Activated CD8-positive, alpha-beta memory T cell treated with anti-CD3 and anti-CD28 coated beads, Interleukin-2, amount 50 U/mL, for 1 hour (primary cell): ENCODE results near the gene HOXB8.

Source experiments
- DNase-seq: peaks from one replicate; pipeline ENCODE4 v3.0.0-alpha.2; 2020; ENCODE audit errors: extremely low read depth

The HOXB8 gene

DNA sequence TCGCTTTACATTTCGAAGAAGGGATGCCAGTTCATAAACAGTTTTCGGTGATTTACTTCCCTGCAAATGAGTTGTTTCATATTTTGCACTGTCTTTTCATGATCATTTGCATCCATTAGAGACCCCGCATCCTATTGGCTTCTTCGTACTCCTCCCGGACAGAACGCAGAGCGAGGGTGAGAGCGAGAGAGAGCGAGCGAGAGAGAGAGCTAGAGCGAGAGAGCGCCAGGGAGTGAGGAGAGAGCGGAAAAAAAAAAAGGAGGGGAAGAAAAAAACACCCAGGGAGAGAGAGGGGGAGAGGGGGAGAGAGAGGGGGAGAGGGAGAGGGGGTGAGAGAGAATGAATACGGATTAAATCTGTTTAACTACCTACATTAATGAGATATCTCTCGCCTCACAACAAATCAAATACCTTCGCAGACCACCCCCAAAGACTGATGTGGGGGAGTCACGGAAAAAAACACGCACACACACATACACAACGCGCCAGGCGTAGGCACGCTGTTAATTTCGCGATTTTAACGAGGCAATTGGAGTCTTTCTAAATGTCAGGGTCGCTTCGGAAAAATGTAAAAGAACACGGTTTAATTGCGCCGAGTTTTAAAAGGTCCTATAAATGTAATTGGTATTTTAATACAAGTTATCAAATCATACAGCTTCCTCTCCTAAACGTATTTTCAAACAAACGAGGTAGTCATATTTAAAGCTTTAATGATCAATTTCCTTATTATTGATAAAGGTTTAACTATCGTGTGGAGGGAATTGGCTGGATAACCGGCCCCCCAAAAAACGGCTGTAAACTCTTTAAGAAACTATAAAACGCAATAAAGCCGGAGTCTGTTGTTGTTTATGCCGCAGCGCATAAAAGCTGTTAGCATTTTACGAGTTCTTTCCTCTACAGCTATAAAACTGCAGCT, at the start of gene HOXB8:
HOXB8 (minus strand) TSS at position 246 of the 916 bp plus-strand sequence. CDS start 588 bp downstream, outside the sequence.
- DNase-seq: no peak

DNA sequence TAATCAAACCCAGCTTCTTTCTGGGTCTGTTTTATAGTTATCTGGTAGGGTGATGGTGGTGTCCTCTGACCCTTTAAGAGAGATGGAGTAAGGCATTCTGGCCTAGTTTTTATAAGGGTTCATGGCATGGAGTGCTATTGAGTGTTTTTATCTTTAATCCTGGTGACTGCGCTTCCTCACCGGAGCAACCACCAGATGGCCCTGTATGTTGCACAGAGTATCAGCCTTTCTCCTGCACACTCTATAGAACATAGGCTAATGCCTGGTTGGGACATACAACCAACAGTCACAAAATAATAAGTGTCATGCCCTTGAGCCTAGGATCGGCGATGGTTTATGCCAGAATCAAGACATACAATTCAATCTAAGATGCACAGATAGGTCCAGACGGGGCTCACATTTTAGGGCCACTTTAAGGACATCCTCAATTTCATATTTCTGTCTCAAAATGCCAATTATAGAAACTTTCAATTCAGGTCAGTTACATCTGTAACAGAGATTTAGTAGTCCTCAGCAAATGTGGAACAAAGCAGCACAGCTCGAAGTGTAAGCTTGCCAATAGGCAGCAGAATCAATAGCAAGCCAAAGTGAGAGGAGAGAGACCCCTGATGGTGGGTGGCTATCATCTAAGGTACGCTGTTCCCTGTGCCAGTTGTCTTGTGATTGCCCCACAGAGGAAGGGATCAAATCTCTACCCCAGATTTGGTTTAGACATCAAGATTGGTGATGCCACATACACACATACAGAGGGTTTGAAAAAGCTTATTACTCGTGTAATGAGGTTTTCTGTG, 48.2 kb upstream of the HOXB8 start:
- no peak for DNase-seq

DNA sequence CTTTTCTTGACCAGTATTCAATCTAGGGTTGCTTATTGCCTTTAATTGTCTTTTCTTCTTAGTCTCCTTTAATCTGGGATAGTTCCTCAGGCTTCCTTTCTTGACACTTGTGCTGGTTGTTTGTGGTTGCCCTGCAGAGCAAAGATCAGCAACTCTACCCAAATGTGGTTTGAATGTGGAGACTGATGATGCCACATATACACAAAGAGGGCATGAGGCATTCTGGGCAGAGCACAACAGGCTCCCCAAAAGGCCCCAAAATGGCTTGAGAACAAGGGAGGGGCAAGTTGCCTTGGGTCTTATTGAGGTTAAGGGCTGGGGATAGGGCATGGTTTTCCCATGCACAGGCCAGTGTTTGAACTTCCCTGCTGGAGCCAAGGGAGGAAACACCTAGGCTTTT, 40.8 kb upstream of the HOXB8 start:
- DNase-seq: no peak

DNA sequence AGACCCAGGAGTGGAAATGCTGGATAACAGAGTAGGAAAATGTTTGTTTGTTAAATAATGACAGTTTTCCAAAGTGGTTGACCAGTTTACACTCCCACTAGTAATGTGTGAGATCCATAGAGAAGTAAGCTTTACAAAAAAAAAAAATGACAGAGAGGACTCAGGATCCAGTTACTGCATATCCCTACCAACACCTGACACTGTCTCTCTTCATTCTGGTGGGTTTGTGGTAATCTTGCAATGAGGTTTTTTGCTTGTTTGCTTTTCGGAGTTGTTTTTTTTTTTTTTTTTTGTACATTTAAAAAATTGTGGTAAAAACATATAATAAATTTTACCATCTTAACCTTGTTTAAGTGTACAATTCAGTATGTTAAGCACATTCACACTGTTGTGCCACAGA, 34.6 kb upstream of the HOXB8 start:
- DNase-seq: no peak

DNA sequence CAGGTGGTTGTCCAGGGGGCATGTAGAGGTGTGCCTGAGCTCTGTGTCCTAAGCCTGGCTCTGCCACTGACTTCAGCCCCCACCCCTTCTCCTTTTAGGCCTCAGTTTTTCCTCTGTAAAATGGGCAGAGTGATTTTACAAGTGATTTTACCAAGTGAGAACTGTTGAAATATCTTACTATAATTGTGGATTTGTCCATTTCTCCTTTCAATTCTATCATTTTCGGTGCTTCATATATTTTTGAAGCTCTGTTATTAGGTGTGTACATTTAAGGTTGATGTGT, 32.8 kb upstream of the HOXB8 start:
- DNase-seq: no peak

DNA sequence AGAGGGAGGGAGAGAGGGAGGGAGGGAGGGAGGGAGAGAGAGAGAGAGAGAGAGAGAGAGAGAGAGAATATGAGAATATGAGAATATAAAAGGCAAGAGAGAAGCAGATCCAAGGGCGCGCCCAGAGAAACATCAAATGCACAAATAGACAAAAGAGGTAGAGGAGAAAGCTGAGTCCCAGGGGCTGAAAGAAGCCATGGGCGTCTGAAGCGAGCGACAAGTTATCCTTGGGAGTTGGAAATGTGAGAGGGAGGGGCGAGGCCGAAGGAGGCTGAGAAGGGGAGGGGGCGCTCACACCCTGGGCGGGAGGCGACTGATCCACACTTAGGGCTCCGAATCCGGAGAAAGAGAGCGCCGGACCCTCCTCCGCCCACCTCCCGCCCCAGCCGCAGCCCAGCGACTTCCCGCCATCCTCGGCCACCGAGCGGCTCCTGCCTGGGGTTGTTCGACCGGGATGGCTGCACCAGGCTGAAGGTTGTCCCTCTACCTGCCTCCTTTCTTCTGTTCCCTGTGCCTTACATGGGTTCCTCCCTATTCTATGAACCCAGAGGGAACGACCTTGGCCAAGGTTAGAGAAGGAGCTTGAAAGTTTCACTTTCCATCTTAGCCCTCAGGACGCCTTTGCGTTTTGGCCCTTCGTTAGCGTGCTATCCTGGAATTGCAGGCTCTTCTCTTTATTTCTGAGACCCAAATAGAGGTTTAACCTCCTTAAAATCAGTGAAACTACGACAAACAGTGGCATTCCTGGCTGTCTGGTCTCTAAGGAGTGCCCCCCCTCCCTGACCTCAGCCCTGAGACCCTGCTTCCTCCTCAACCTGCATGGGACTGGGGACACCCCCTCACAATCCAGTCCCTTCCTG, 32.2 kb upstream of the HOXB8 start:
- DNase-seq: no peak

DNA sequence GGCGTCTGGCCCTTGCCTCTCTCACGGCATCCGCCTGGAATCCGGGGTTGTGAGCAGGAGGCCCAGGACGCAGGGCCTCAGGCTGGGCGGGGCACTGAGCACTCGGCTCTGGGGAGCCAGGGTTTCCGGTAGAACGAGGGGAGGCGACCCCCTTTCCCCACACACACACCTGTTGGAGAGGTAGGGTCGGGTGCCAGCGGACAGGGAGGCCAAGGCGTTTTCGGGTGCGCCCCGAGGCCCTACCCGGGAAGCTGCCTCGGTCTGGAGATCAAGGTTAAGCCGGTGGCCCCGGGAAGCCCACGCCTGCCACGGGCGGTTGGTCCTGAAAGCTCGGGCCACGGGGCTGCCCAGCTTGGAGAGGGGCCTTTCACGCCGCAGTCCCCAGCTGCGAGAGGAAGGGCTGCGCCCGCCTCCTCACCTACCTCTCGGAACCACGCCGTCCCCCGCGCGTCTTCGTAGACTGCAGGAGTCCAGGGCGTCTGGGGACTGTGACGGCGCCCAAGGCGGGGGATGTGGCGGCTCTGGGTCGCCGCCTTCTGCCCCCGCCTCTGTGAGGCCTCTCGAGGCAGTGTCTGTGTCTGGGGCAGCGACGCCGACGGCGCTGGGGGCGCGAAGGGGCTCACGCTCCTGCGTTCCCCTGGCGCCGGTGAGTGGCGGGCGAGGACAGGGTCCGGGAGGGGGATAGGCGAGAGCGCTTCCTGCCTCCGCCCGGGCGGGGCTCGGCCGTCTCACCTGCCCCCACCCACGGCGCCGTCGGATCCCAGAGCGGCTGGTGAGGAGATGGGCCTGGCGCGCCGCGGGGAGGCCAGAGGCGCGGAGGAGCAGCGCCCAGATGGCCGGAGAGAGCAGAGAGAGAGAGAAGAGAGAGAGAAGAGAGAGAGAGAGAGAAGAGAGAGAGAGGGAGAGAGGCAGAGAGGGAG, 31.4 kb upstream of the HOXB8 start:
- no peak for DNase-seq

DNA sequence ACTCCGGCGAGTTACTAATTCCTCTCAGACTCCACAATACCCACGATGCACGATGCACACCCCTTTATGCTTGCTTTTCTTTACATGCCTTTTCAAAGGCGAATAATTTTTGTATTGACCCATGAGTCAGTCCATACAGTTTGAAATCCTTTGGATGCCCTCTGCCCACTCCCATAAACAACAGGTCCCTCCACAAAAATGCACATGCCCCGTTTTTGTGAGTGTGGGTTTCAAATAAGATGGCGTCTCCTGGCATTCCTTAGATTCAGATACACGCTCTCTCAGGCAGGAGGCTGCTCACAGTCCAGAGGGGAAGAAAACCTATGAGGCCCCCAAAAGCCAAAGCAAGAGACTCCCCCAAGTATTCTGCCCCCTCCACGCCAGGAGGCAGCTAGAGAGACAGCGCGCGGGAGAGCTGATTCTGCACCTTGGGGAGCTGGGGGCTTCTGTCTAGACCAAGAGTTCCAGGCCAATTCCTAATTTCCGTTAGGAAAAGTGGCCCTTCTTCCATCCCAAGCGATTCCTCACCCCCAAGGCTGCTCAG, 30.6 kb upstream of the HOXB8 start:
- DNase-seq: no peak

DNA sequence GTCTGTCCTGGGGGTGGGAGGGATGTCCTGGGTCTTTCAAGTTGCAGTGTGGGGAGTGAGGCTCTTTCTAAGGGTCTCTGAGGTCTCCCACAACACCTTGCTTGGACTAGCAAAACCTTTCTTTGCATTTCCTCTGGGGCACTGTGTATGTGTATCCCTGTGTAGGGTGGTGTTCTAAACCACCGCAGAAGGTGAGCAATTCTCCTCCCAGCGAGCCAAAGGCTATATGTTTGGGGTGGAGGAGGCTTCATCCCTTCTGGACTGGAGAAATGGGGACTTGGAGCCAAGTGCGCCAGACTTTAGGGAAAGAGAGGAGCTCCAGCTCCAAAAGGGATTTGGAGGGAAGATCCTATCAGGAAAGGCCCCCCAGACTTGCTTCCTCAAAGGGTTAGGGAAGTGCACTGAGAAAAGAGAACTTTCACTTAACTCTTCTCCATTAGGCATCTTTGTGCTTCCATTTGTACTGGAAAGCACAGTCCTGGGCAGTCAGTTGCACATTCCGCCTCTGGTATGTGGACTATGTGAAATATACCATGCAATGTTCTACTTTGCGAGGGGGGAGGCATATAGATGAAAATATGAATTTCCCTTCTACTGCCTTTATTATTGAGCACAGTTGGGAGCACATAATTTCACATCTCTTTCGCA, 29.9 kb upstream of the HOXB8 start:
- DNase-seq: no peak

DNA sequence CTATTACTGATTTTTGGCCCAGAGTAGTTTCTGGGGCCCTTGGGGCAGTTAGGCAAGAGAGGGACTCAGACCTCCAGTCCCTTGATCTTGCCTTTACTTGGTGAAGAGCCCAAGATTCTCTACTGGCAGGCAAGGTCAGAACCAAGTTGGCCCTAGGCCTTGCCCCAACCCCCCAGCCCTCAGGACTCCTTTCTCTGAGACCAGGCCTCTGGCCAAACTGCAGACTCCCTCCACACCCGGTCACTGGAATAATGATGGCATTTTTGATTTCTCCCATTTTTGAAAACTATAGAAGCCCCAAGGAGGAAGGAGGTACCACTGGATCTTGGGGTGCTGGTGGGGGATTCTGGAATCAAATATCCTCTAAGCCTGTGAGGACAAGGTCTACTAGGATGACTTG, 29.1 kb upstream of the HOXB8 start:
- DNase-seq: no peak

DNA sequence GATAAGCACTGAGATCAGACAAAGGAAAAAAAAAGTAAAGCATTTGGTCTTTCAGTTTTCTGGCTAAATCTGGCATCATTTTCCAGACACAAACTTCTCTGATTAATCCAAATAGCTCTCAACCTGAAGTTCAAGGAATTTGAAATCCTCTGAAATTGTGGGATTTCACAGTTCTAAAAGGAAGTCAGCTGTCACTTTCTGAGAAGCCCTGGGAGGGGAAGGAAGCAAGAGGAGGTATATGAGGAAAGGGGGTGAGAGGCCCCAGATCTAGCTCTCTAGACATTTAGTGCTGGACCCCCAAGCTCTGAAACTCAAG, 28.6 kb upstream of the HOXB8 start:
- DNase-seq: no peak

DNA sequence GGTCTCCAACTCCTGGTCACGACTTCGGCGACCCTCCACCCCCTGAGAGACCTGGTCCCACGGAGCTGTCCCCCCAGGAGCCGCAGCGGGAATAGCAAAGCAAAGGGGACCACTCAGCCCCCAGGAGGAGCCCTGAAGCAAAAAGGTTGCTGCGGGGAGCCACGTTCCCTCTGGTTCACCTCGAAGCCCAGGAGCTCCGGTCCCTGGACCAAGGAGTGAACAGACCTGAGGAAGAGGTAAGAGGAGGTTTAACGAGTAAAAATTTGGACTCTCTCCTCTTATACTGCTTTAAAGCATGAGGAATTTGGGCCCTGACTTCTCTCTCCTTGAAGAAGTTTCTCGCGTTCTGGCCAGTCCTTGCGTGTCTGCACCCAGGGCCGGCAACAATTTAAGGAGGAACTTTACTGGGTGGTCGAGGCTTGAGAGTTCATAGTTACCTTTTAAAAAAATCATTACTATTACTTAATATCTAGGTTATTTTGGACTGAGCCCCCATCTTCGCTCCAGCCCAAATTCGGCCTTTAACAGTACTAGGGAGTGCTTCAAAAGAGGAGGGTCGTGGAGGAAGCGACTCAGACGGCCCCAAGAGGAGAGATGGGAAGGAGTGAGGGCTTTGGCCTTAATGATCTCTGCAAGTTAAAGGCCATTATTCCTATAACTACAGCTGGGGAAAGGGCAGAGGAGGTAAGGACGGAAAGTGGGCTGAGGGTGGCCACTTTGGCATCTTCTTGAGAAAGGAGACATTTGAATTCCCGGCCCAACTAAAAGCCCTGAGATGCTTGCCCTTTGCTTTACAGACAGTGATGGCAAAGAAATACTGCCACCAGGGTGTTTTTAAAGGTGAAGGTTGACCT, 28.0 kb upstream of the HOXB8 start:
- DNase-seq: no peak

DNA sequence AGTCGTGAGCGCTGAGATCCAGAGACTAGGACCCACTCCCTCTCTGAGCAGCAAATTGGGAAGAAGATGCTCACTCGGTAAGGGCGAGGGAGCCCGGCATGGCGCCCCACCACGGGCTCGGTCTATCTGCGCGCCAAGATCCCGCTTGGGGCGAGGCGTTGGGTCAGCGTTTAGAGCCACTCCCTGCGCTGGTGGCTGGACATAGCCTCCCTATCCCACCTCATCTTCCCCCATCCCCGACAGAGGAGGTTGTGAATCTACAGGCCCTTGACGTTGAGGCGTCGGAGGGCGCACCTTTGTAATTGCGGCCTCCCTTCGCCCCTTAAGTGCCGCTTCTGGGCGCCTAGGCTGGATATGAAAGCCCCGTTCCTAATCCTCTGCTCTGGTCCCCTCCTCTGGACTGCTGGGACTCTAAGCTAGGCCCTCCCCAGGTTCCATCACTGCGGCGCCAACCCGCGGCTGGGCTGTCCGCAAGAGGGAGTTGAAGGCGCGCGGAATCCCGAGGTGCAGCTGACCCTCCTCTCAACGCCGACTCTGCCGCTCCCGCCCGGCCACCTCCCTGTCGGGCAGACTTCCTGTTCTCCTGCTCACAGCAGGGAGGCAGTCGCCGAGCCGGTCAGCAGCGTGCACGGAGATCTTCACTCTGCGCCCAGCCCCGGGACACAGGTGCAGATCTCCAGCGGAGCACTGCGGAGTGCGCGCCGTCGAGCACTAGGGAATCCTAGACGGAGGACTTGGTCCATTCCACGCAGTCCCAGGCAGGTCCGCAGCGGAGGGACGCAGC, 27.2 kb upstream of the HOXB8 start:
- no peak for DNase-seq

DNA sequence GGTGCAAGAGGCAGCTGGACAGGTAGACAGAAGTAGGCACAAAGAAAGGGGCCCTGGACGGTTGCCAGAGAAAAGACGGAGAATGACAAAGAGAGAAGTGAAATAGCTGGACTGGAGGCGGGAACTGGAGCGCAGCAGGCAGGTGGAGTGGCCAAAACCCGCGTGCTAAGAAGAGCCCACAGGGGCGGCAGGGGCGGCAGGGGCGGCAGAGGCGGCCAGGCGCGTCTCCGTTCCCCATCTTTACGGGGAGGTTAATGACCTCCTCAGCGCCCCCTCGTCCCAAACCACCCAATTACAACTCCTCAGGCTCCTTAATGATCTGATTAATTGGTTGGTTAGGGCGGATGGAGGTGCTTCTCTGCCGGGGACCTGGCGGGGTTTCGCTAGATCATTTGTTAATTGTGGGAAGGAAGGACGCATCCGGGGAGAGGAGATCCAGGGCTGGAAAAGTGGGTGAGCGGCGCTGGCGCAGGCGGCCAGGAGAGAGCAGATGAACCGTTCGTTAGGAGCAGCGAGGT, 26.5 kb upstream of the HOXB8 start:
- no peak for DNase-seq

DNA sequence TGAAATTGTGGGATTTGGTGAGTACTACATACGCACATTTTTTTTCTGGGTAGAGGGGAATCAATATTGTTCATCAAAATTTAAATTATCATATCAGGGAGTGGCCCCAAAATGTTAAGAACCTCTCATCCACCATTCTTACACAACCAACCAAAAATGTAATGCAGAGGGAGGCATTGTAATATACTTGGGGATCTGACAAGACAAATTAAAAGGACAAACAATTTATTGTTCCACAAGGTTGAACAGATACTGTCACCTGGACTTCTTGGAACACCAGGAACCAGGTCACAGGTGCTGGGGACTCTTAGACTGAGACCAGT, 25.7 kb upstream of the HOXB8 start:
- DNase-seq: no peak

DNA sequence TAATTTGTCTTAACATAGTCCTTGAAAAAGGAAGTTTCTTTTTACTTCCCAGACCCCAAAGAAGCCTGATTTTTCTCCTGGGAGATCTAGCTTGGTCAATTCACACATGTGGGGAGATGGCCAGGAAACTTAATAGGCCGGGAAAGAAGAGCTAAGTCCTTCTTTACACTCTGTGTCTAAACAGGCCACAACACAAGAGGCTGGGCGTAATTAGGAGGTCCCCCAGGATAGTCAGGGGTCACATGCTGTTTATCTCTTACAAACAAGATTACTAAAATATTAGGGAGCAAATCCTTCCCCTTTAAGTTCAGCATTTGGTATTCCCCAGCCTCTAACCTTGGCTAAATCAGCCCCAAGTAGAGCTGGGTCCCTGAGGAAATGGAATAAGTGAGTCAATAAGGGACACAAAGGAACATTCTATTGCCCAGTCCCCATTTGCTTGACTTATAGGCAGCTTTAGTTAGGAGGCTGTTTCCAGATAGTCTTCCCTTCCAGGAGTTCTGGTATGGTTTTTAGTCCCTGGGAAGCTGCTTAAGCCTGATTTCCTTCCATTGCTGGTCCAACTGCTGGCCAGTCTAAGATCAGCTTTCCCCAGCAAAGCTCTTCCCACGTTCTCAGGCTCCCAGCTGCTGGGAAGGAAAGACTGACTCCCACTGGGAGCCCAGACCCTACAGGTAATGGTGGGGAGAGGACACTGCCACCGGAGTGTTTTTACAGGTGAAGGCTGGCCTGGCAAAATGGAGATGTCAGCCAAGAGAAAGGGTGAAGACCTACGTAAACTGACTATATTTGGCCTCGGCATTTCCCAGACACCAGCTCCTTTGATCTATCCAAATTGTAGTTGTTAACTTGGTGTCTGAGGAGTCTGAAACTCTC, 25.1 kb upstream of the HOXB8 start:
- no peak for DNase-seq

DNA sequence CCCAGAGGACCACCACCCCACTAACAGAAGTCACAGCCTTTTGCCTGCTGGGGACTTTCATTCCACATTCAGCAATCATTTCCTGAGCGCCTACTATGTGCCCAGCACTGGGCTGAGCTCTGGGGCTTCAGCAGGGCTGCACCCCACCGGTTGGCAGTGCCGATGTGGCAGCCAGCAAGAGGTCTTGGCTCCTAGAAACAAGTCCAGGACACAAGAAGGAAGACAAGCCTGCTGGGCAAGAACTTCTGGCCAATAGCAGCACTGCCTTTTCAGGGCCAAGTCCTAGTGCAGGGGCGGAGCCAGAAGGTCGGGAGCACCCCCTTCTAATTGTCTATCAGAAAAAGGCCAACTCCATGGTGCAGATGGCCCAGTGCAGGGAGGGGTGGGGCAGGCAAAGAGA, 24.0 kb upstream of the HOXB8 start:
- DNase-seq: no peak
